Stimulated activated CD8-positive, alpha-beta memory T cell treated with anti-CD3 and anti-CD28 coated beads, Interleukin-4, amount 100 ng/mL, for 1 hour (primary cell): ENCODE results near the gene LETM1.

ENCODE experiments used
- DNase-seq, 2 donors: peaks; one replicate each; pipeline ENCODE4 v3.0.0-alpha.2; 2020; ENCODE audit warnings: low read depth in 2 of 2, low spot score in 1 of 2

LETM1 gene

GRCh38 chr4:1873291-1873690 lies 17.3 kb upstream of the LETM1 start:
- DNase-seq: no peak

GRCh38 chr4:1872870-1873269 lies 16.9 kb upstream of the LETM1 start:
- no peak for DNase-seq

- DNase-seq: no peak
Observed at GRCh38 chr4:1871471-1872021, 15.6 kb upstream of the LETM1 start.

- DNase-seq: peak; percentile 81 to 82
Observed at GRCh38 chr4:1870578-1871443, 14.9 kb upstream of the LETM1 start, which contains the start of gene NSD2. NSD2 (plus strand) TSS chr4:1871393; CDS start chr4:1900655, 29,262 bp downstream.

GRCh38 chr4:1870328-1870577 lies 14.3 kb upstream of the LETM1 start:
- DNase-seq: peak; percentile 69 to 75

- DNase-seq: no peak
Observed at GRCh38 chr4:1869530-1870327, 13.8 kb upstream of the LETM1 start.

GRCh38 chr4:1868912-1869311 lies 13.0 kb upstream of the LETM1 start:
- no peak for DNase-seq

- DNase-seq: no peak
Observed at GRCh38 chr4:1868293-1868692, 12.3 kb upstream of the LETM1 start.

GRCh38 chr4:1866189-1866661 lies 10.3 kb upstream of the LETM1 start:
- no peak for DNase-seq

GRCh38 chr4:1864076-1865008 lies 8.4 kb upstream of the LETM1 start:
- DNase-seq: no peak

- DNase-seq: no peak
Observed at GRCh38 chr4:1863297-1864033, 7.5 kb upstream of the LETM1 start.

GRCh38 chr4:1862961-1863296 lies 7.0 kb upstream of the LETM1 start:
- DNase-seq: no peak

GRCh38 chr4:1862055-1862911 lies 6.3 kb upstream of the LETM1 start:
- DNase-seq: no peak

GRCh38 chr4:1859389-1859753 lies 3.4 kb upstream of the LETM1 start:
- no peak for DNase-seq

- no peak for DNase-seq
Observed at GRCh38 chr4:1857931-1858330, 2.0 kb upstream of the LETM1 start.

- no peak for DNase-seq
Observed at GRCh38 chr4:1856943-1857699, 1.2 kb upstream of the LETM1 start.

GRCh38 chr4:1855333-1856070 lies 454 bp downstream of the LETM1 start:
- no peak for DNase-seq

- DNase-seq: no peak
Observed at GRCh38 chr4:1854752-1855151, 1.2 kb downstream of the LETM1 start.
